K562 (cell line): Measurements from ENCODE around the gene LTO1.

ENCODE experiments used
- BDP1 ChIP-seq: IDR thresholded peaks from 3 replicates; pipeline ENCODE4 v1.6.1; 2011; ENCODE audit not compliant: insufficient read length, insufficient read depth
- FOXJ3 ChIP-seq: sonication (generic); formaldehyde crosslinking; IDR thresholded peaks from 2 replicates; pipeline ENCODE4 v1.4.0; 2020; ENCODE audit warnings: mild to moderate bottlenecking, missing genetic modification reagents
- JUN ChIP-seq, 2 experiments: sonication (generic) in 1 of 2; formaldehyde crosslinking in 1 of 2; IDR thresholded peaks; 2 replicates each; pipeline versions ENCODE4 v1.6.1 to v1.8.0; 2012 to 2022; ENCODE audit warnings: borderline replicate concordance in 2 of 2, mild to moderate bottlenecking in 2 of 2, improper control_type of control experiment in 1 of 2, low read depth in 1 of 2, low read length in 1 of 2, missing genetic modification reagents in 1 of 2
- JUNB ChIP-seq: fragments of 450-650 bp; formaldehyde crosslinking; conservative IDR thresholded peaks from 2 replicates; pipeline ENCODE4 v1.4.0; 2020; ENCODE audit warnings: mild to moderate bottlenecking
- KDM1A ChIP-seq, 2 experiments: fragments of 450-650 bp; IDR thresholded peaks; 2 replicates each; pipeline ENCODE4 v1.6.1; 2016; ENCODE audit warnings: mild to moderate bottlenecking in 2 of 2
- PHB2 ChIP-seq: fragments of 450-650 bp; IDR thresholded peaks from 2 replicates; pipeline ENCODE4 v1.6.1; 2017; ENCODE audit warnings: low read depth
- POLR2AphosphoS5 ChIP-seq: IDR thresholded peaks from 2 replicates; pipeline ENCODE4 v1.6.1; 2011; ENCODE audit warnings: mild to moderate bottlenecking, low read depth, low read length, moderate library complexity; ENCODE audit not compliant: control insufficient read depth, insufficient read depth

DNA sequence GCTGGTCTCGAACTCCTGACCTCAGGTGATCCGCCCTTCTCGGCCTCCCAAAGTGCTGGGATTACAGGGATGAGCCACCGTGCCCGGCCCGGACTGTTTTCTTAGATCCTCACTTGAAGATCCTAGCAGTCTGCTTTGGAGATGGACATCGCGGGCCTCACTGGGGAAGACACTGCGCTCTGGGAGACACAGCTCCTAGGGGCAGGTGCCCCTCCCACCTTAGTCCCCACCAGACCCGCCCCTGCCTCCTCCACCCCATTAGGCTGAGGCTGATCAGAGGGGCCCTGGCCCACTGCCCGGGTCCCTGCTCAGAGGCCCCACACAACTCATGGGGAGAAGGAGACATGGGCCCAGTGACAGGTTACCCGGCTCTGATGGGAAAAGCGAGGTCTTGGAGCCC lies 11.3 kb upstream of the LTO1 start:
- TF ChIP-seq JUNB (CRISPR knock-in tag), result no peak
- TF ChIP-seq BDP1, result no peak
- TF ChIP-seq PHB2, result no peak
- TF ChIP-seq POLR2AphosphoS5, result no peak
- no peak for TF ChIP-seq JUN (IDR thresholded peaks at IDR 0.05; ENCODE audit: borderline replicate concordance, low read depth, low read length)
- no peak for TF ChIP-seq JUN (CRISPR knock-in tag; IDR thresholded peaks at IDR 0.05; ENCODE audit: borderline replicate concordance)
- no peak for TF ChIP-seq KDM1A (IDR thresholded peaks at IDR 0.05)
- TF ChIP-seq FOXJ3 (CRISPR knock-in tag), result no peak
